ENCODE data around the gene SLC25A51. TPM values are rescaled to one million over a fixed set of nuclear protein-coding genes. Genes with fewer than 3 reads are reported as not detected.
"Not testable (repeated sequence)": the region's sequence is repeated elsewhere in the genome, so short reads cannot be mapped to it uniquely, and the experiment has no call there.

The SLC25A51 gene
- total RNA-seq, 4 donors from 2014 or later, result 32.2 to 67.8 (median 57.8) TPM

GRCh38 chr9:37892063-37892462, 11.9 kb downstream of the SLC25A51 start:
- Histone ChIP-seq H3K4me1 (no peaks in the 10 kb centered on the region), H3K9me3 (no peaks in the 10 kb centered on the region), H3K27ac (no peak overlapping the region), H3K36me3 (peaks cover 0 to 62% (median 3%) of the 10 kb centered on the region in 3 donors), H3K27me3 (no peaks in the 10 kb centered on the region), H3K4me3 (no peak overlapping the region)
- no peak for DNase-seq
- TF ChIP-seq POLR2A (IDR thresholded peaks at IDR 0.05), result no peak
- TF ChIP-seq, protein P1, sequence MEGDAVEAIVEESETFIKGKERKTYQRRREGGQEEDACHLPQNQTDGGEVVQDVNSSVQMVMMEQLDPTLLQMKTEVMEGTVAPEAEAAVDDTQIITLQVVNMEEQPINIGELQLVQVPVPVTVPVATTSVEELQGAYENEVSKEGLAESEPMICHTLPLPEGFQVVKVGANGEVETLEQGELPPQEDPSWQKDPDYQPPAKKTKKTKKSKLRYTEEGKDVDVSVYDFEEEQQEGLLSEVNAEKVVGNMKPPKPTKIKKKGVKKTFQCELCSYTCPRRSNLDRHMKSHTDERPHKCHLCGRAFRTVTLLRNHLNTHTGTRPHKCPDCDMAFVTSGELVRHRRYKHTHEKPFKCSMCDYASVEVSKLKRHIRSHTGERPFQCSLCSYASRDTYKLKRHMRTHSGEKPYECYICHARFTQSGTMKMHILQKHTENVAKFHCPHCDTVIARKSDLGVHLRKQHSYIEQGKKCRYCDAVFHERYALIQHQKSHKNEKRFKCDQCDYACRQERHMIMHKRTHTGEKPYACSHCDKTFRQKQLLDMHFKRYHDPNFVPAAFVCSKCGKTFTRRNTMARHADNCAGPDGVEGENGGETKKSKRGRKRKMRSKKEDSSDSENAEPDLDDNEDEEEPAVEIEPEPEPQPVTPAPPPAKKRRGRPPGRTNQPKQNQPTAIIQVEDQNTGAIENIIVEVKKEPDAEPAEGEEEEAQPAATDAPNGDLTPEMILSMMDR (IDR thresholded peaks at IDR 0.05), result no peak

GRCh38 chr9:37891042-37891441, 12.9 kb downstream of the SLC25A51 start:
- H3K4me1 ChIP-seq, DNase-seq, H3K27me3 ChIP-seq, H3K4me3 ChIP-seq, H3K9me3 ChIP-seq, H3K27ac ChIP-seq: not testable (repeated sequence)
- peaks cover 0 to 52% (median 3%) of the 10 kb centered on the region in 3 donors for H3K36me3 ChIP-seq

DNA sequence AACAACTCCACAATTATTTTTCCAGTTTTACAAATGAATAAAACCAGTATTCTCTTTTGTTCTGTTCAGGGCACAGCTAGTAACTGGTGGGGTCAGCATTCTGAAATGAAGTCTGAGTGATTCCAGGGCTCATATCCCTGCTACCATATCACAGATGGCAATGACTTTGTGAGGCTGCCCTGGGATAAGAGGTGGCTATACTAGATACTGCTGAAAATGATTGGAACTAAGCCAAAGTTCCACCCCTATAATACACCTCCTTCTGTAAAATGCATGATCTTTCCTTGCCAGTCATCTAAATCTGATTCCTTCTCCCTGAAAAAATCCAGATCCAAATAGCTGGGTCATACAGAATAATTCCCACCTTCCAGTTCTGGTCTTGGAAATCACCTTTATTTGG, 14.4 kb downstream of the SLC25A51 start:
- no peak for DNase-seq
- H3K4me1 ChIP-seq, result no peaks in the 10 kb centered on the region
- no peak overlapping the region for H3K27ac ChIP-seq
- peaks cover 0 to 39% (median 3%) of the 10 kb centered on the region in 3 donors for H3K36me3 ChIP-seq
- TF ChIP-seq, protein P1 (IDR thresholded peaks at IDR 0.05), result no peak
- TF ChIP-seq POLR2A (IDR thresholded peaks at IDR 0.05), result no peak
- H3K9me3 ChIP-seq, result no peaks in the 10 kb centered on the region
- no peak overlapping the region for H3K4me3 ChIP-seq
- H3K27me3 ChIP-seq, result no peaks in the 10 kb centered on the region

- not testable (repeated sequence) for DNase-seq, H3K9me3 ChIP-seq, H3K27me3 ChIP-seq, H3K27ac ChIP-seq, H3K4me1 ChIP-seq, H3K4me3 ChIP-seq
- peaks cover 0 to 28% (median 0%) of the 10 kb centered on the region in 3 donors for H3K36me3 ChIP-seq
Observed at GRCh38 chr9:37887977-37888583, 15.8 kb downstream of the SLC25A51 start.

GRCh38 chr9:37880916-37881479, 22.9 kb downstream of the SLC25A51 start:
- H3K27me3 ChIP-seq, result no peaks in the 10 kb centered on the region
- TF ChIP-seq POLR2A (IDR thresholded peaks at IDR 0.05), result no peak
- TF ChIP-seq, protein P1 (IDR thresholded peaks at IDR 0.05), result no peak
- H3K36me3 ChIP-seq, result peaks cover 0 to 18% (median 0%) of the 10 kb centered on the region in 3 donors
- no peak for DNase-seq
- no peaks in the 10 kb centered on the region for H3K9me3 ChIP-seq
- H3K27ac ChIP-seq, result no peak overlapping the region
- H3K4me3 ChIP-seq, result no peak overlapping the region
- H3K4me1 ChIP-seq, result no peaks in the 10 kb centered on the region

DNA sequence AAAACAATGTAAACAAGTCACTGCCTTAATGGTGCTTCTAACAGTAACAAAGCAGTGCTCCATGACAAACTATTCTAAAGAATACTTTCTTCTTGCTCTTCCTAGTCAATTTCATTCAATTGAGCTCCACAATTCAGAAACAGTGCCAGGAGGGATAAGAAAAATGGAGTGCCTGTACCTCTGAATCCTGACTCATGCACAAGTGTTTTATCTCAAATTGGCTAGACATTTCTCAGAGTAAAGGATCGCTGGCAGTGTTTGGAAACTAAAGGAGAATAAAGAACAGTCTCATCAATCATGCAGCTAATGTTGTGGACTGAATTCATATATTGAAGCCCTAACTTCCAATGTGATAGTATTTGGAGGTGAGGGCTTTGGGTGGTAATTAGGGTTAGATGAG, 27.6 kb downstream of the SLC25A51 start:
- H3K27me3 ChIP-seq, result no peaks in the 10 kb centered on the region
- H3K27ac ChIP-seq, result no peak overlapping the region
- H3K4me1 ChIP-seq, result no peaks in the 10 kb centered on the region
- H3K9me3 ChIP-seq, result no peaks in the 10 kb centered on the region
- no peak overlapping the region for H3K4me3 ChIP-seq
- peaks cover 0 to 18% (median 0%) of the 10 kb centered on the region in 3 donors for H3K36me3 ChIP-seq
- DNase-seq, result no peak
- TF ChIP-seq, protein P1 (IDR thresholded peaks at IDR 0.05), result no peak
- TF ChIP-seq POLR2A (IDR thresholded peaks at IDR 0.05), result no peak

Data from Peyer's patch (tissue), 4 donors.